GM18951 (cell line): Measurements from ENCODE around the gene SNED1.

Experiments used
- POLR2A ChIP-seq: IDR thresholded peaks from 4 replicates; pipeline ENCODE4 v1.6.1; 2011; ENCODE audit warnings: mild to moderate bottlenecking; ENCODE audit not compliant: insufficient read length, insufficient read depth; ENCODE audit errors: extremely low read depth
- in situ Hi-C: fragments of 300-500 bp; cut with MboI; formaldehyde crosslinking; loops from one replicate; pipeline ENCODE4 v1.12.0; 2022; ENCODE audit warnings: low sequenced_read_pairs, mixed read lengths, inconsistent platforms; ENCODE audit not compliant: unreplicated experiment

The SNED1 gene

GRCh38 chr2:241125626-241126025 is 127.2 kb downstream of the SNED1 start:
- in situ Hi-C loops: no loop called here
- no peak for TF ChIP-seq POLR2A

GRCh38 chr2:241126201-241126611 is 127.8 kb downstream of the SNED1 start:
- in situ Hi-C loops: no loop called here
- no peak for TF ChIP-seq POLR2A

DNA sequence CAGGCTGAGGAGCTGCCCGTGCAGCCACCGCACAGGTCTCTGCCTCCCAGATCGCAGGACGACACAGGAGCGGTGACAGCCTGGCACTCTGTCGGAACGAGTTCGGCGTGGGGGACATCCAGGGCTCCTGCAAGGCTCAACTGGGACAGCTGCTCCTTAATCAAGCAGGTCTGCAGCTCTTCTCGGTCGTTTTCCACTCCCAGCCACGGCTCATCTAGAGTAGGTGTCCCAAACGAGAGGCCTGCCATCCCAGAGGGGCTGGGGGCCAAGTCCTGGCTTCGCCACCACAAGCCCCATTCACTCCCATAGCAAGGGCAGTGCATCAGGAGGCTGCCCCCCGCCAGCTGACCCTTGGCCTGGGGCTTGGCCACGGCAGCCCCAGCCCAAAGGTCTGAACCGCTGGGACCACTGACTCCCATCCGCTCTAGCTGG is 128.4 kb downstream of the SNED1 start:
- no peak for TF ChIP-seq POLR2A
- in situ Hi-C loops: no loop called here

GRCh38 chr2:241128266-241128665 is 129.8 kb downstream of the SNED1 start:
- no peak for TF ChIP-seq POLR2A
- in situ Hi-C loops: no loop called here

- in situ Hi-C loops: no loop called here
Observed at GRCh38 chr2:241129086-241129871, 130.9 kb downstream of the SNED1 start.

DNA sequence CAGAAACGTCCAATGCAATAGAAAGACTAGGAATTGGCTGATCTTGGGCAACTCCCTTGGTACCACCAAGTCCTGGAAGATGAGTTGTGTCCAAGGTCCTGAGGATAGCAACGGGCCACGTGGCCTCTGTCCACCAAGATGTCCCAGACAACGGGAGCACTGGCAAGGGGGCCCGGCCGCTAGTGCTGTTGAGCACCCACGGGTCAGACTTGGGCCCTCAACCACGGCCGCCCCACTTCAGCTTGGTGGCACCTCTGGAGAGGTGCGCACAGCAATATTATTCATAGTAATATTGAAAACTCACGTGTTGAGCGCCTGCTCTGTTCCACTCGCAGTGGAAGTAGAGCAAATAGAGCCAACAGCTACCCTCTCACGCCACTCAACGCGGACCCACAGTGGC is 131.9 kb downstream of the SNED1 start:
- in situ Hi-C loops: no loop called here
- no peak for TF ChIP-seq POLR2A

More at GRCh38 chr2:241129086-241129871, 130.9 kb downstream of the SNED1 start:
- TF ChIP-seq POLR2A: no peak

- no peak for TF ChIP-seq POLR2A
- in situ Hi-C loops: no loop called here
Observed at GRCh38 chr2:241131531-241131930, 133.1 kb downstream of the SNED1 start.

- TF ChIP-seq POLR2A: no peak
- in situ Hi-C loops: no loop called here
Observed at GRCh38 chr2:241132538-241133435, 134.4 kb downstream of the SNED1 start.

GRCh38 chr2:241133436-241133820 is 135.0 kb downstream of the SNED1 start:
- in situ Hi-C loops: no loop called here

DNA sequence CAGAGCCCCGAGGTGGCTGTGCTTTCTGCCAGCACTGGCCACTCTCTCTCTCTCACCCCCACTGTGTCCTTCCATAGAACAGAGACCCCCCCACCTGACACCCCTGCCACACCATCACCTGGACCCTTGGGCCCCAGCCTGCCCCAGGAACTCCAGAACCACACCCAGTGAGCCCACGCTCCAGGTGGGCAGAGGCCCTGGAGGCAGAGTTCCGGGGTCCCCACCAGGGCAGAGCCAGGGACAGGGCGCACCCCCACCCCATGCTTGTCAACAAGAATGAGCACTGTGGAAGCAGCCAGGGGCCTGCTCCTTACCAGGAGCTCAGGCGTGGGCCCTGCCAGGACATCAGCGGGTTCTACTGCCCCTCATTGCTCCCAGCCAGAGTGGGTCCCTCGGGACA is 136.3 kb downstream of the SNED1 start:
- in situ Hi-C loops: no loop called here
- no peak for TF ChIP-seq POLR2A

More at GRCh38 chr2:241133436-241133820, 135.0 kb downstream of the SNED1 start:
- no peak for TF ChIP-seq POLR2A

GRCh38 chr2:241135737-241136136 is 137.3 kb downstream of the SNED1 start:
- TF ChIP-seq POLR2A: no peak
- in situ Hi-C loops: no loop called here

- TF ChIP-seq POLR2A: no peak
Observed at GRCh38 chr2:241136191-241136590, 137.8 kb downstream of the SNED1 start.

GRCh38 chr2:241136661-241137260 is 138.3 kb downstream of the SNED1 start:
- in situ Hi-C loops: no loop called here
- TF ChIP-seq POLR2A: no peak

More at GRCh38 chr2:241136191-241136590, 137.8 kb downstream of the SNED1 start:
- in situ Hi-C loops: no loop called here

- in situ Hi-C loops: no loop called here
Observed at GRCh38 chr2:241137276-241138190, 139.1 kb downstream of the SNED1 start.

More at GRCh38 chr2:241137276-241138190, 139.1 kb downstream of the SNED1 start:
- TF ChIP-seq POLR2A: no peak
